ENCODE results near the gene TRPV6.

The TRPV6 gene

DNA sequence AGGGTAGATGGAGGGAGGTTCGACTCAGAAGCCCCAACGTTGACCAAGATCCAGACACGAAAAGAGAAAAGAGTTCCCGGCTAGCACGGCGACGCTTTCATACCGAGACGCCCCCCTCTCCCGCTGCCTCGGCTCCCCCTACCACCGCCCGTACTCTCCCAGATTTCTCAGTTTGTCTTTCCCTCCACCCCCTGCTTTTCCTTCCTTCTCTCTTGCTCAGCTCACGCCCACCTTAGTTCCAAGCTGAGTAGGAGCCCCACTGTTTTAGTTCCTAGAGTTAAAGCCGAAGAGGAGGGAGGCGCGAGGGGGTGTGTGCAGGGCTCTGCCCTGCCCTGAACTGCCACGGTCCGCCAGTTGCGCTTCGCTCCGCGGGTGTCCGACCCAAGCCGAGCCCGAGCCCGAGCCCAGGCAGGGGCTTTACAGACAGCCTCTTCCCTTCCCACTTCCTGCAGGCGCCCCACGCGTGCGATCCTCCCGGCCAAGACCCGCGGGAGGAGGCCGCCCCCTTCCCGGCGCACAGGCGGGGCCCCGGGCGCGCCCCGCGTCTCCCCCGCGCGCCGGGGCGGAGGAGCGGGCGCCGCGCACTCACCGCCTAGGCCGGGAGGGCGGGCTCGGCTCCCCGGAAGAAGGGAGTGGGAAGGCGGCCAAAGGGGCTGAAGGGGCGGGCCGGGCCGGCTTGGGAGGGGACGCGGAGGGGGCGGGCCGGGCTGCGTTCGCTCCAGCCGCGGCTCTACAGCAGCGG lies 31.0 kb downstream of the TRPV6 start, which contains the start of gene EPHB6:
Gene EPHB6, plus strand, starts transcription at position 705 of the 742 bp plus-strand sequence. CDS start 8,152 bp downstream, outside the sequence.
- Histone ChIP-seq H2AFZ (ENCODE audit: low read length) (peak within 1 kb of the TSS; percentile 84), H3K4me3 (ENCODE audit: low read length) (peak within 1 kb of the TSS; percentile 70), H3K9me3 (replicated peaks; ENCODE audit: insufficient read depth, low read length) (no peaks in the 10 kb centered on the region), H3K36me3 (replicated peaks; ENCODE audit: insufficient read depth, low read length) (no peaks in the 10 kb centered on the region), H3F3A (ENCODE audit: insufficient read depth, low read length) (no peaks in the 10 kb centered on the region), H3K27me3 (replicated peaks; ENCODE audit: insufficient read depth, low read length) (peaks cover 11% of the 10 kb centered on the region), H3K4me1 (ENCODE audit: low read length) (no peaks in the 10 kb centered on the region), H3K4me2 (ENCODE audit: low read depth, low read length) (peak within 1 kb of the TSS; percentile 85), H3K9ac (ENCODE audit: low read length) (peak within 1 kb of the TSS; percentile 1; the same call in 1 of the 2 replicates), H3K27ac (ENCODE audit: low read length) (no peak within 1 kb of the TSS), H3K9me2 (replicated peaks; ENCODE audit: insufficient read depth, low read length) (no peaks in the 10 kb centered on the region), H3K79me2 (ENCODE audit: low read length) (no peaks in the 10 kb centered on the region), H4K20me1 (ENCODE audit: insufficient read depth, low read length) (no peaks in the 10 kb centered on the region)
- TF ChIP-seq, protein P1, sequence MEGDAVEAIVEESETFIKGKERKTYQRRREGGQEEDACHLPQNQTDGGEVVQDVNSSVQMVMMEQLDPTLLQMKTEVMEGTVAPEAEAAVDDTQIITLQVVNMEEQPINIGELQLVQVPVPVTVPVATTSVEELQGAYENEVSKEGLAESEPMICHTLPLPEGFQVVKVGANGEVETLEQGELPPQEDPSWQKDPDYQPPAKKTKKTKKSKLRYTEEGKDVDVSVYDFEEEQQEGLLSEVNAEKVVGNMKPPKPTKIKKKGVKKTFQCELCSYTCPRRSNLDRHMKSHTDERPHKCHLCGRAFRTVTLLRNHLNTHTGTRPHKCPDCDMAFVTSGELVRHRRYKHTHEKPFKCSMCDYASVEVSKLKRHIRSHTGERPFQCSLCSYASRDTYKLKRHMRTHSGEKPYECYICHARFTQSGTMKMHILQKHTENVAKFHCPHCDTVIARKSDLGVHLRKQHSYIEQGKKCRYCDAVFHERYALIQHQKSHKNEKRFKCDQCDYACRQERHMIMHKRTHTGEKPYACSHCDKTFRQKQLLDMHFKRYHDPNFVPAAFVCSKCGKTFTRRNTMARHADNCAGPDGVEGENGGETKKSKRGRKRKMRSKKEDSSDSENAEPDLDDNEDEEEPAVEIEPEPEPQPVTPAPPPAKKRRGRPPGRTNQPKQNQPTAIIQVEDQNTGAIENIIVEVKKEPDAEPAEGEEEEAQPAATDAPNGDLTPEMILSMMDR (IDR thresholded peaks at IDR 0.05; ENCODE audit: low read length): no peak
- TF ChIP-seq EZH2 (optimal IDR thresholded peaks at IDR 0.05; ENCODE audit: low read depth, low read length) (no peak), EZH2phosphoT487 (IDR thresholded peaks at IDR 0.05; ENCODE audit: low read length) (no peak)
- peak; percentile 53 for DNase-seq

- H3K4me3 ChIP-seq (ENCODE audit: low read length): peak overlapping the region; percentile 70
- H3K9me3 ChIP-seq (replicated peaks; ENCODE audit: insufficient read depth, low read length): no peaks in the 10 kb centered on the region
- H3K4me2 ChIP-seq (ENCODE audit: low read depth, low read length): peak overlapping the region; percentile 85
- no peaks in the 10 kb centered on the region for H3K36me3 ChIP-seq (replicated peaks; ENCODE audit: insufficient read depth, low read length)
- no peak overlapping the region for H3K27ac ChIP-seq (ENCODE audit: low read length)
- peaks cover 11% of the 10 kb centered on the region for H3K27me3 ChIP-seq (replicated peaks; ENCODE audit: insufficient read depth, low read length)
- H3K9ac ChIP-seq (ENCODE audit: low read length): peak overlapping the region; percentile 1; the same call in 1 of the 2 replicates
- H3K9me2 ChIP-seq (replicated peaks; ENCODE audit: insufficient read depth, low read length): no peaks in the 10 kb centered on the region
- peak overlapping the region; percentile 84 for H2AFZ ChIP-seq (ENCODE audit: low read length)
- no peak for TF ChIP-seq EZH2 (optimal IDR thresholded peaks at IDR 0.05; ENCODE audit: low read depth, low read length)
- TF ChIP-seq, protein P1 (IDR thresholded peaks at IDR 0.05; ENCODE audit: low read length): peak; percentile 96
- no peaks in the 10 kb centered on the region for H3K4me1 ChIP-seq (ENCODE audit: low read length)
- H4K20me1 ChIP-seq (ENCODE audit: insufficient read depth, low read length): no peaks in the 10 kb centered on the region
- DNase-seq: peak; percentile 74
- no peaks in the 10 kb centered on the region for H3F3A ChIP-seq (ENCODE audit: insufficient read depth, low read length)
- H3K79me2 ChIP-seq (ENCODE audit: low read length): no peaks in the 10 kb centered on the region
Observed at GRCh38 chr7:142853739-142854371, 31.7 kb downstream of the TRPV6 start.

GRCh38 chr7:142851919-142852318 lies 33.6 kb downstream of the TRPV6 start:
- H3K4me1 ChIP-seq (ENCODE audit: low read length): no peaks in the 10 kb centered on the region
- no peak overlapping the region for H3K27ac ChIP-seq (ENCODE audit: low read length)
- no peak for DNase-seq
- TF ChIP-seq EZH2 (optimal IDR thresholded peaks at IDR 0.05; ENCODE audit: low read depth, low read length): no peak
- no peak for TF ChIP-seq EZH2phosphoT487 (IDR thresholded peaks at IDR 0.05; ENCODE audit: low read length)
- TF ChIP-seq, protein P1 (IDR thresholded peaks at IDR 0.05; ENCODE audit: low read length): no peak
- H3K9ac ChIP-seq (ENCODE audit: low read length): no peak overlapping the region
- H4K20me1 ChIP-seq (ENCODE audit: insufficient read depth, low read length): no peaks in the 10 kb centered on the region
- no peaks in the 10 kb centered on the region for H3F3A ChIP-seq (ENCODE audit: insufficient read depth, low read length)
- H3K79me2 ChIP-seq (ENCODE audit: low read length): no peaks in the 10 kb centered on the region
- H2AFZ ChIP-seq (ENCODE audit: low read length): no peak overlapping the region
- H3K4me3 ChIP-seq (ENCODE audit: low read length): no peak overlapping the region
- peaks cover 11% of the 10 kb centered on the region for H3K27me3 ChIP-seq (replicated peaks; ENCODE audit: insufficient read depth, low read length)
- H3K36me3 ChIP-seq (replicated peaks; ENCODE audit: insufficient read depth, low read length): no peaks in the 10 kb centered on the region
- no peak overlapping the region for H3K4me2 ChIP-seq (ENCODE audit: low read depth, low read length)
- H3K9me2 ChIP-seq (replicated peaks; ENCODE audit: insufficient read depth, low read length): no peaks in the 10 kb centered on the region
- no peaks in the 10 kb centered on the region for H3K9me3 ChIP-seq (replicated peaks; ENCODE audit: insufficient read depth, low read length)
